ENCODE measurements around the gene PCDHGB1.
"Not testable (repeated sequence)": the region's sequence is repeated elsewhere in the genome, so short reads cannot be mapped to it uniquely, and the experiment has no call there.

Gene PCDHGB1

DNA sequence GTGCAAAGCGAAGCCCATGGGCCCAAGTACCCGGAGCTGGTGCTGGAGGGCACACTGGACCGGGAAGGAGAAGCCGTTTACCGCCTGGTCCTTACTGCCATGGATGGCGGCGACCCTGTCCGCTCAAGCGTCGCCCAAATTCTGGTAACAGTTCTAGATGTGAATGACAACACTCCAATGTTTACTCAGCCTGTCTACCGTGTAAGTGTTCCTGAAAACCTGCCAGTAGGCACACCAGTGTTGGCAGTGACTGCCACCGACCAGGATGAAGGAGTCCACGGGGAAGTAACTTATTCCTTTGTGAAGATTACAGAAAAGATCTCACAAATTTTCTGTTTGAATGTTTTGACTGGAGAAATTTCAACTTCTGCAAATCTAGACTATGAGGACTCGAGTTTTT, 24.7 kb downstream of the PCDHGB1 start:
- TF ChIP-seq GABPA (IDR thresholded peaks at IDR 0.05; ENCODE audit: low read depth) = no peak
- TF ChIP-seq REST (IDR thresholded peaks at IDR 0.05; ENCODE audit: insufficient replicate concordance, low read depth) = no peak
- TF ChIP-seq CTCF (IDR thresholded peaks at IDR 0.05; ENCODE audit: insufficient read depth, low read length) = no peak
- no peak for TF ChIP-seq SPI1 (IDR thresholded peaks at IDR 0.05; ENCODE audit: borderline replicate concordance, low read depth)
- TF ChIP-seq POLR2AphosphoS5 (IDR thresholded peaks at IDR 0.05; ENCODE audit: low read depth) = no peak
- Histone ChIP-seq H3K27me3 (ENCODE audit: insufficient read depth, poor library complexity, severe bottlenecking) (no peaks in the 10 kb centered on the region), H3K4me3 (replicated peaks; ENCODE audit: insufficient read depth, low read length) (no peak overlapping the region), H3K27ac (replicated peaks) (no peak overlapping the region)
- no peak for DNase-seq (ENCODE audit: low read depth in 1 of 2, low spot score in 1 of 2)

DNA sequence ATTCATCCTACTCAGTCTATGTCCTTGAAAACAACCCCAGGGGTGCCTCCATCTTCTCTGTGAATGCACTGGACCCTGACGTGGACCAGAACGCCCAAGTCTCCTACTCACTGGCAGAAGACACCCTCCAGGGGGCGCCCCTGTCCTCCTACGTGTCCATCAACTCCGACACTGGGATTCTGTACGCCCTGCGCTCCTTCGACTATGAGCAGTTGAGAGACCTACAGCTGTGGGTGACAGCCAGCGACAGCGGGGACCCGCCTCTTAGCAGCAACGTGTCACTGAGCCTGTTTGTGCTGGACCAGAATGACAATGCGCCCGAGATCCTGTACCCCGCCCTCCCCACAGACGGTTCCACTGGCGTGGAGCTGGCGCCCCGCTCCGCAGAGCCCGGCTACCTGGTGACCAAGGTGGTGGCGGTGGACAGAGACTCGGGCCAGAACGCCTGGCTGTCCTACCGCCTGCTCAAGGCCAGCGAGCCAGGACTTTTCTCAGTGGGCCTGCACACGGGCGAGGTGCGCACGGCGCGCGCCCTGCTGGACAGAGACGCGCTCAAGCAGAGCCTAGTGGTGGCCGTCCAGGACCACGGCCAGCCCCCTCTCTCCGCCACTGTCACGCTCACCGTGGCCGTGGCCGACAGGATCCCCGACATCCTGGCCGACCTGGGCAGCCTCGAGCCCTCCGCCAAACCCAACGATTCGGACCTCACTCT, 25.7 kb downstream of the PCDHGB1 start:
- not testable (repeated sequence) for DNase-seq (ENCODE audit: low read depth in 1 of 2, low spot score in 1 of 2); H3K27ac ChIP-seq (replicated peaks); H3K4me3 ChIP-seq (replicated peaks; ENCODE audit: insufficient read depth, low read length); H3K27me3 ChIP-seq (ENCODE audit: insufficient read depth, poor library complexity, severe bottlenecking)

- H3K4me3 ChIP-seq (replicated peaks; ENCODE audit: insufficient read depth, low read length) = peak within 1 kb of the TSS; percentile 47
- H3K27me3 ChIP-seq (ENCODE audit: insufficient read depth, poor library complexity, severe bottlenecking) = no peaks in the 10 kb centered on the region
- peak in 1 of 2 experiments; percentile 32 for DNase-seq (ENCODE audit: low read depth in 1 of 2, low spot score in 1 of 2)
- TF ChIP-seq POLR2AphosphoS5 (IDR thresholded peaks at IDR 0.05; ENCODE audit: low read depth) (no peak), GABPA (IDR thresholded peaks at IDR 0.05; ENCODE audit: low read depth) (no peak), CTCF (IDR thresholded peaks at IDR 0.05; ENCODE audit: insufficient read depth, low read length) (peak; percentile 33)
- H3K27ac ChIP-seq (replicated peaks) = no peak within 1 kb of the TSS; the same call in 1 of the 2 replicates
Measured at GRCh38 chr5:141382469-141383294, 32.8 kb downstream of the PCDHGB1 start, which contains the start of gene PCDHGA7. PCDHGA7 (plus strand) TSS chr5:141382742; CDS start chr5:141382900, 158 bp downstream.

- Histone ChIP-seq H3K4me3 (replicated peaks; ENCODE audit: insufficient read depth, low read length) (no peak overlapping the region), H3K27ac (replicated peaks) (no peak overlapping the region), H3K27me3 (ENCODE audit: insufficient read depth, poor library complexity, severe bottlenecking) (no peaks in the 10 kb centered on the region)
- TF ChIP-seq GABPA (IDR thresholded peaks at IDR 0.05; ENCODE audit: low read depth) = no peak
- no peak for TF ChIP-seq SPI1 (IDR thresholded peaks at IDR 0.05; ENCODE audit: borderline replicate concordance, low read depth)
- TF ChIP-seq CTCF (IDR thresholded peaks at IDR 0.05; ENCODE audit: insufficient read depth, low read length) = no peak
- TF ChIP-seq POLR2AphosphoS5 (IDR thresholded peaks at IDR 0.05; ENCODE audit: low read depth) = no peak
- no peak for TF ChIP-seq REST (IDR thresholded peaks at IDR 0.05; ENCODE audit: insufficient replicate concordance, low read depth)
- DNase-seq (ENCODE audit: low read depth in 1 of 2, low spot score in 1 of 2) = no peak
Measured at GRCh38 chr5:141383345-141383744, 33.4 kb downstream of the PCDHGB1 start.
